ENCODE measurements around the gene SYT11.

DNA sequence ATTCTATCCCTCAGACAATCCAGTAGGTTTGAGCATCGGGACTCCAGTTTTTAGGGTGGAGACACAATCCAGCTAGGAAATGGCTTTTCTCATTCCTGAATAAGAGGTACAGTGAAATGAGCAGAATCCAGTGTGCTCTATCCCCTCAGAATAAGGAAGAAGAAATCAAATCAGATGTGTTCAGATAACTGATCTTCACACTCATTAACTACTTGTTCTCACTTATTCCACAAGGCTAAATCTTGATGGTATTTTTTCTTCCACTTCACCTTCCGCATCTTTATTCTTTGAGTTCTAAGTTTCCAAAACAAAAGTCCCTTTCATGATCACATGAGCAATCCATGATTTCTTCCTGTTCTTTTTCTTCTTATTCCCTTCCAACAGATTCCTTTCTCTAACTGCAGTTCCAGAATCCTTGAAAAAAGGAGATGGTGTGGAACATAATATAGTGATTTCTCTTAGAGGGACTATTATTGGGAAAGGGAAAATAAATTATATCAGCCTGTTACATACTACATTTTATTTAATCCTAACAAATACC is 1.7 kb downstream of the SYT11 start:
- TF ChIP-seq, protein P1, sequence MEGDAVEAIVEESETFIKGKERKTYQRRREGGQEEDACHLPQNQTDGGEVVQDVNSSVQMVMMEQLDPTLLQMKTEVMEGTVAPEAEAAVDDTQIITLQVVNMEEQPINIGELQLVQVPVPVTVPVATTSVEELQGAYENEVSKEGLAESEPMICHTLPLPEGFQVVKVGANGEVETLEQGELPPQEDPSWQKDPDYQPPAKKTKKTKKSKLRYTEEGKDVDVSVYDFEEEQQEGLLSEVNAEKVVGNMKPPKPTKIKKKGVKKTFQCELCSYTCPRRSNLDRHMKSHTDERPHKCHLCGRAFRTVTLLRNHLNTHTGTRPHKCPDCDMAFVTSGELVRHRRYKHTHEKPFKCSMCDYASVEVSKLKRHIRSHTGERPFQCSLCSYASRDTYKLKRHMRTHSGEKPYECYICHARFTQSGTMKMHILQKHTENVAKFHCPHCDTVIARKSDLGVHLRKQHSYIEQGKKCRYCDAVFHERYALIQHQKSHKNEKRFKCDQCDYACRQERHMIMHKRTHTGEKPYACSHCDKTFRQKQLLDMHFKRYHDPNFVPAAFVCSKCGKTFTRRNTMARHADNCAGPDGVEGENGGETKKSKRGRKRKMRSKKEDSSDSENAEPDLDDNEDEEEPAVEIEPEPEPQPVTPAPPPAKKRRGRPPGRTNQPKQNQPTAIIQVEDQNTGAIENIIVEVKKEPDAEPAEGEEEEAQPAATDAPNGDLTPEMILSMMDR (conservative IDR thresholded peaks at IDR 0.05; ENCODE audit: low read length): no peak
- no peak for TF ChIP-seq EZH2phosphoT487 (IDR thresholded peaks at IDR 0.05; ENCODE audit: borderline replicate concordance)
